HTERT RPE-1 (cell line): ENCODE data around the gene GNLY.

Experiments
- in situ Hi-C: fragments of 300-500 bp; cut with MboI; formaldehyde crosslinking; loops from 4 replicates; pipeline ENCODE4 v1.14.3; 2020; ENCODE audit warnings: low sequenced_read_pairs

The GNLY gene

GRCh38 chr2:85706599-85707296 lies 12.6 kb downstream of the GNLY start:
- in situ Hi-C loops, result loop anchor here (25.0 kb wide), 1 partner anchor 106 kb away; no protein-coding TSS in a partner anchor

- in situ Hi-C loops, result loop anchor here (25.0 kb wide), 1 partner anchor 105 kb away; no protein-coding TSS in a partner anchor
Measured at GRCh38 chr2:85707304-85707703, 13.1 kb downstream of the GNLY start.

GRCh38 chr2:85708641-85709040 lies 14.5 kb downstream of the GNLY start:
- in situ Hi-C loops, result loop anchor here (25.0 kb wide), 1 partner anchor 104 kb away; no protein-coding TSS in a partner anchor

- in situ Hi-C loops, result loop anchor here (25.0 kb wide), 1 partner anchor 103 kb away; no protein-coding TSS in a partner anchor
Measured at GRCh38 chr2:85709401-85709811, 15.2 kb downstream of the GNLY start.

GRCh38 chr2:85710687-85711577 lies 16.8 kb downstream of the GNLY start:
- in situ Hi-C loops, result loop anchor here (25.0 kb wide), 1 partner anchor 101 kb away; no protein-coding TSS in a partner anchor

GRCh38 chr2:85711578-85712060 lies 17.5 kb downstream of the GNLY start:
- in situ Hi-C loops, result loop anchor here (25.0 kb wide), 1 partner anchor 101 kb away; no protein-coding TSS in a partner anchor

- in situ Hi-C loops, result loop anchor here (25.0 kb wide), 1 partner anchor 100 kb away; no protein-coding TSS in a partner anchor
Measured at GRCh38 chr2:85712336-85712735, 18.2 kb downstream of the GNLY start.

- in situ Hi-C loops, result loop anchor here (25.0 kb wide), 1 partner anchor 99 kb away; no protein-coding TSS in a partner anchor
Measured at GRCh38 chr2:85712849-85713612, 18.9 kb downstream of the GNLY start.

- in situ Hi-C loops, result loop anchor here (25.0 kb wide), 1 partner anchor 98 kb away; no protein-coding TSS in a partner anchor
Measured at GRCh38 chr2:85713836-85714235, 19.7 kb downstream of the GNLY start.

- in situ Hi-C loops, result loop anchor here (25.0 kb wide), 1 partner anchor 98 kb away; no protein-coding TSS in a partner anchor
Measured at GRCh38 chr2:85714421-85714820, 20.3 kb downstream of the GNLY start.

- in situ Hi-C loops, result loop anchor here (25.0 kb wide), 1 partner anchor 97 kb away; no protein-coding TSS in a partner anchor
Measured at GRCh38 chr2:85714841-85715240, 20.7 kb downstream of the GNLY start.

- in situ Hi-C loops, result loop anchor here (25.0 kb wide), 1 partner anchor 96 kb away; no protein-coding TSS in a partner anchor
Measured at GRCh38 chr2:85716346-85716914, 22.3 kb downstream of the GNLY start.

GRCh38 chr2:85717308-85718008 lies 23.3 kb downstream of the GNLY start:
- in situ Hi-C loops, result loop anchor here (25.0 kb wide), 1 partner anchor 95 kb away; no protein-coding TSS in a partner anchor

- in situ Hi-C loops, result loop anchor here (25.0 kb wide), 1 partner anchor 94 kb away; no protein-coding TSS in a partner anchor
Measured at GRCh38 chr2:85718009-85718391, 23.8 kb downstream of the GNLY start.

GRCh38 chr2:85718885-85719492 lies 24.8 kb downstream of the GNLY start:
- in situ Hi-C loops, result loop anchor here (25.0 kb wide), 1 partner anchor 93 kb away; no protein-coding TSS in a partner anchor

- in situ Hi-C loops, result loop anchor here (25.0 kb wide), 1 partner anchor 93 kb away; no protein-coding TSS in a partner anchor
Measured at GRCh38 chr2:85719609-85720240, 25.6 kb downstream of the GNLY start.

GRCh38 chr2:85720533-85720932 lies 26.4 kb downstream of the GNLY start:
- in situ Hi-C loops, result loop anchor here (25.0 kb wide), 1 partner anchor 92 kb away; no protein-coding TSS in a partner anchor

- in situ Hi-C loops, result loop anchor here (25.0 kb wide), 1 partner anchor 91 kb away; no protein-coding TSS in a partner anchor
Measured at GRCh38 chr2:85721641-85722040, 27.5 kb downstream of the GNLY start.
